Measurements from ENCODE around the gene TTLL1. TPM values are rescaled to one million over a fixed set of nuclear protein-coding genes. Genes with fewer than 3 reads are reported as not detected.
"Not testable (repeated sequence)": the region's sequence is repeated elsewhere in the genome, so short reads cannot be mapped to it uniquely, and the experiment has no call there.

Gene TTLL1
- total RNA-seq, 1 donor from 2014 or later, result 4.9 TPM

DNA sequence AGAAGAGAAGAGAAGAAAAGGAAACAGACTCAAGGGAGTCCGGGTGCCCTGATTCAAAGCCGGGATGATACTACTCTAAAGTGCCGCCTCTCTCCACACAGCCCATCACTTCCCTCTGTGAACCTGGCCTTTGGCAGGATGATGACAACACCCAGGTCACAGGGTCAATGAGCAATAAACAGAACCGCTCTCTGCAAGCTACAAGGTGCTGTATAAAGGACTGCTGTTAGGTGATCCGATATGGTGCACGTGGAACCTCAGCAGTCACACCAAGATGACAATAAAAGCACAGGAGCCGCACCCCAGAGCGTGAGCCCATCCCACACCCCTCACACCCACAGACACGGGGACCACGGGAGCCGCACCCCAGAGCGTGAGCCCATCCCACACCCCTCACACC, 10.7 kb downstream of the TTLL1 start:
- DNase-seq (ENCODE audit: low spot score), result no peak

DNA sequence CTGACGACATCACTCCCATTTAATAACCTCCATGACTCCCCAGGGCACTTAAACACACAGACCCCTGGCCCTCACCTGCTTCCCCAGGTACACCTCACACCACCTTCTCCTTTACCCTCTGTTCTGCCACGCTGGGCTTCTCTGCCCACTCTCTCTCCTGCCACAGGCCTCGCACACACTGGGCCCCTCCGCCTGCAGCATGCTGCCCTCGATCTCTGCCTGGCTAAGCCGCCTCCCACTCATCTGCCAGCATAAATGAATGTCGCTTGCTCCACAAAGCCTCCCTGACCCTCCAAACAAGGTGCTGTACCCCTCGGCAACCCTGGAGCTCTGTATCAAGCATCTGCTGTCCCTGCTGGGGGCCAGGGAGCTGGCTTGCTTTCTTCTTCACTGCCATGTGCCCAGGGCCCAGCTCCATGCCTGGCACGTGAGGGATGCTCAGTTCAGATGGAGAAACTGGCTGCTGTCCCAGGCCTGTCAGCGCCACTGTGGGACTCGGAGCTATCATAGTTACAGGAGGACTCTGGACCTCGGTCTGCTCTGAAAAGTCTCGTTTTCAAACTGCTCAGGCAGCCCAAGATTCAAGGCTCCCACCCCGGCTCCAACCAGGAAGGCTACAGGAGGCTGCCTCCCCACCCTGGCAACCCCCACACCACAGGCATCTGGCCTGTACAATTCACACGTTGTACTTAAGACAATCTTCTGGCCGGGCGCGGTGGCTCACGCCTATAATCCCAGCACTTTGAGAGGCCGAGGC, 11.9 kb downstream of the TTLL1 start:
- no peak for DNase-seq (ENCODE audit: low spot score)

DNA sequence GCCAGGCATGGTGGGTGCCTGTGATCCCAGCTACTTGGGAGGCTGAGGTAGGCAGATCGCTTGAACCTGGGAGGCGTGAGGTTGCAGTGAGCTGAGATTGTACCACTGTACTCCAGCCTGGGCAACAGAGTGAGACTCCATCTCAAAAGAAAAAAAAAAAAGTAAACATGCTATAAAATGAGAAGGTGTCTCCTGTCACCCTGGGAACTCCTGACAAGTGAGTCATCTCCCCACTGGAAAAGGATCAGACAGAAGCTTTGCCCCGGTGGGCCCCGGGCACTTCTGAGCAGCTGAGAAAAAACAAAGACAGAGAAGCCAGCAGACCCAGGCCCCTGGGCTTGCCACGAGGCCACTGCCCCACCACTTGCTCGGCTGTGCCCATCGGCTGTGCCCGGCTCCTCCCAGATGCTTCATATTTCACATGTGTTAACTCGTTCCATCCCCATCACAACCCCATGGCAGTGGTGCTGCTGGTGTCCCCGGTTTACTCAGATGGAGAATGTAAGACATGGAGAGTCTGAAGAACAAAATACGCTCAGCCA, 22.3 kb downstream of the TTLL1 start:
- no peak for DNase-seq (ENCODE audit: low spot score)

DNA sequence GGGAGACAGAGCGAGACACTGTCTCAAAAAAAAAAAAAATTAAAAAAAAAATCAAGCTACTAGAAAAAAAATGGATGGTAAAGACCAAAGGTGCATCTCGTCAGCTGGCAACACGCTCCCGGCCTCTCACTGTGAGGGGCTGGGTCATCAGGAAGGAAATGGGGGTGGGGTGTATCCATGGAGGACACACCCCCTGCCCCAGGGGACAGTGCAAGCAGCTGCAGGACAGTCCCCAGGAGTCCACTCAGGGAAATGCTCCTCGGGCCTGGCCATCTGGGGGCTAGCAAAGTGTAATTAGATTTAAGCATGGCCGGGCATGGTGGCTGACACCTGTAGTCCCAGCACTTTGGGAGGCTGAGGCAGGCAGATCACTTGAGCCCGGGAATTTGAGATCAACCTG, 23.1 kb downstream of the TTLL1 start:
- no peak for DNase-seq (ENCODE audit: low spot score)

DNA sequence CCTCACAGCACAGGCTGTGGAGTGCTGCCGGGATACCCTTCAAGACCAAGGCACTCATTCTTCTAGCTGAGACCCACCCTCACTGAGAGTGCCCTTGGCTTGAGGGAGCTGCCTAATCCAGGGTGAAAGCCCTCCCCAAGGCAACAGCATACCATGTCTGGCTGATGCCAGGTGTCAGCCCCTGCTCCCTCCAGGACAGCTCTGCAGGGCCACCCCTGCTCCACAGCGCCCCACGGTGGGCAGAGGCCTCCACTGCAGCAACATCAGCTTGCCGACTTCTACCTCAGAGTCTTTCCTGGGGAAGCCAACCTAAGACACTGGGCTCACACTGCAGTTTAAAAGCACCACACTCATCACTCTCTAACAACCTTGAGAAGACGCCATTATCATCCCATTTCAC, 29.0 kb downstream of the TTLL1 start:
- DNase-seq (ENCODE audit: low spot score), result no peak

DNA sequence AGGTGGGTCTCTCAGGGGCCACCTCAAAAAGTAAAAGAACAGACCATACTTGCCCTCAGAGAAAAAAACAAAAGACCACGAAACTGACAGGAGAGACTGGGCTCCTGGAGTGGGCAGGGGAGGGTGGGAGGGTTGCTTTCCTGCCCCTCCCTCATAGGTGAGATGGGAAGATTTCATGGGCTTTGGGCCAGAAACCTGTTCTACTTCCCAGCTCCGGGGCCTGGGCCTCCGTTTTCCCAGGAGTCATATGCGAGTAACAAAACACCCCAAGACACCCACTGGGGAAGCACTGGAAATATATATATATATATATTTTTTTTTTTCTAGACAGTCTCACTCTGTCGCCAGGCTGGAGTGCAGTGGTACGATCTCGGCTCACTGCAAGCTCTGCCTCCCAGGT, 31.6 kb downstream of the TTLL1 start:
- DNase-seq (ENCODE audit: low spot score), result no peak

DNA sequence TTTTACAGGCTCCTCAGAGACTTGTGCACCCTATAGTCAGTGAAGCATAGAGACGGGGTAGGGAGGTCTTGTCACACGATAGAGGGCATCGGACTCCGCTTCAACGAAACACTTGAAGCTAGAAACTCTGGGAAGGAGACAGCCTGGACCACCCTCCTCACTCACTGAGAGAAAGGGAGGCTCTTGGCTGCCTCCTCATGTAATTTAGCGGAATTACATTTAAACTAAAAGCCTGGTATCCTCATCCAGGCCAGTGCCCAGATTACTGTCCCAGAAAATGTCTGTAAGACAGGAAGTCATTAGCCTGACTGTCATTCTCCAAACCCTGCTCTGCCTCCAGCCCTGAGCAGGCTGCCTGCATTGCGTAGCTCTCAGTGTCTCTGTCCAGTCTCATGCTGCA, 36.0 kb downstream of the TTLL1 start:
- no peak for DNase-seq (ENCODE audit: low spot score)

DNA sequence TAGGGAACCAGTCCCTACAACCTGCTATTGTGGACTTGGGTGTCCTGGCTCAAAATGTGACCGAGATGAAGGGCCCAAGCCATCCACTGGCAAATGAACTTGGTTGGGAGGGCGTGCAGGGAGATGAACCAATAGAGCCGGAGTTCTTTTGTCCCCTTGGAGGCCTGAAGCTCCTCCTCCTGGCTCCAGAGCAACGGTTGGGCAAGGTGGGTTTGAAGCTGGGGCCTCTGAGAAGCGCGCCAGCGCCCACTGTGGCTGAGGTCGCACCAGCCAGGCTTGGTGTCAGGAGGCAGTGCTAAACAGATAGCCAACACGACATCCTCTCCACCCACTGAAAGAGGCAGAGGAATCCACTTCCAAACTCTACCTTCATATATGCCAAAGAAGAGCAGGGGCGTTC, 38.2 kb downstream of the TTLL1 start:
- DNase-seq (ENCODE audit: low spot score), result no peak

DNA sequence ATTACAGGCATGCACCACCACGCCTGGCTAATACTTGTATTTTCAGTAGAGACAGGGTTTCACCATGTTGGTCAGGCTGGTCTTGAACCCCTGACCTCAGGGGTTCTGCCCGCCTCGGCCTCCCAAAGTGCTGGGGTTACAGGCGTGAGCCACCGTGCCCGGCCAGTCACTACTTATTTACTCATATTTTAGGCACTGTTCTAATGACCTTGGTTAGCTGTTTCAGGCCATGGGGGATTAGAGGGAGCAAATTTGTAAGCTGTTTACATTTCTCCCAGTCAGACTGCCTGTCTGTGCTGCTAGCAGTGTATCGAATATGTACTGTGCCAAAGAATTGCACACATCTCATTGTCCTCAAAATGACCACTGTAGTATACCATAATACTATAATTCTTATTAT, 41.6 kb downstream of the TTLL1 start:
- no peak for DNase-seq (ENCODE audit: low spot score)

DNA sequence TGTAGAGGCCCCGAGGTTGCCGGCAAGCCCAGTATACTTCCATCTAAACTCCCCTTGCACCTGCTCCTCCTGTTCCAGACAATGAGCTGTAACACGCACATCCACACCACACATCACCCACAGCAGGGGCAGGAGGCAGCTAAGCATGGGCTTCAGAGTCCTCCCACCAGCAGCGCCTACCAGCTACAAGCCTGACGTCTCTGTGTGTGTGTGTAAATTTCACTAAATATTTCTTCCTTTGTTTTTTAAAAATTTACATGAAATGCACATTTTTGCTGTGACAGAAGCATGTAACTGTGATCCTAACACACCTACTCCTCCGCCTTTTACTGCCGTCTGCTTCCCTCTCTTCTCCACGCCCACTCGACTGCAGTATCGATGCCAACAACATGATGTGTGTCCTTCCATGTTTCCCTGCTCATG, 44.9 kb downstream of the TTLL1 start:
- no peak for DNase-seq (ENCODE audit: low spot score)

DNA sequence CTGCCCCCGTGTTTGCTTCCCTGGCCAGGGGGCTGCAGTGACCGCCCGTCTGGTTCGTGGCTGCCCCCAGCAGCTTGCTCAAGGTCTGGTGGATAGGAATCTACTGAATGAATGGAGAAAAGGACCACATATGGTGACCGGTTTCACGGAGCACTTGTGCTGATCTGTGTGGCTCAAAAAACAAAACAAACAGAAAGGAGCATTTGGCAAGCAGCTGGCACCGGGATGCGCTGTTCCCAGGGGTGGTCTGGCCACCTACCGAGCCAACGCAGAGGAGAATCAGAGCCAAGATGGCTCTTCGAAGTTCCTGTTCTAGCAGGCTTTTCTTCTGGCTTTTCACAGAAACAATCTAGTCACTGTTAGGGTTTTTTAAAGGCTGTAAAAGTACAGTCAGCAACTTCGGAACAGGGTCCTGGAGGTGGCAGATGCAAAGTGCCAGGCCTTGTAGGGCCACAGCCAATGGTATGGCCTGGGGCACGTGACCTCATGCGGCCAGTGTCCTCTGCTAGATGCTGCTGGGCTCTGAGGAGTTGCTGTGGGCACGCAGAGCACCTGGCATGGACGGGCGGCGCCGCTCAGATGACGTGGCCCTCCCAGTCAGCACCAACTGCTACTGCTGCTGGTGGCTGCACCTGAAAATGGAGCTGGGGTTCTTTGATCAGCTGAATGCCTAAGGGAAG, 47.0 kb downstream of the TTLL1 start:
- no peak for DNase-seq (ENCODE audit: low spot score)

DNA sequence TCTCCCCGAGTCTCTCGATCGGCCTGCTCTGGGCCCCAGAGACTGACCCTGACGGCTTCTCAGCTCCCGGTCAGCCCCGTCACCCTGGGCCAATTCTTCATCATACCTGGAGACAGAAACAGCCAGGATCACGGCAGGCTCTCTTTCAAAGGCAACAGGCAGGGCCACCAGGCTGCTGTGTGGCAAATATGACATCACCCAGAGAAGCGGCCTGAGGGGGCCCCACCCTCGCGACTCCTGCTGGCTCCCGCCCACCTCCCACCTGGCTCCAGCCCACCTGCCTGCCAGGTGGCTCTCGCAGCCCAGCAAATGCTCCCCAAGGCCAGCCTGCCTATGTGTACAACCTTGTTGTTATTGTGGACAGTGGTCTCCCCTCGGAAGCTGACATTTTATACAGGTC, 49.4 kb downstream of the TTLL1 start:
- DNase-seq (ENCODE audit: low spot score), result no peak

DNA sequence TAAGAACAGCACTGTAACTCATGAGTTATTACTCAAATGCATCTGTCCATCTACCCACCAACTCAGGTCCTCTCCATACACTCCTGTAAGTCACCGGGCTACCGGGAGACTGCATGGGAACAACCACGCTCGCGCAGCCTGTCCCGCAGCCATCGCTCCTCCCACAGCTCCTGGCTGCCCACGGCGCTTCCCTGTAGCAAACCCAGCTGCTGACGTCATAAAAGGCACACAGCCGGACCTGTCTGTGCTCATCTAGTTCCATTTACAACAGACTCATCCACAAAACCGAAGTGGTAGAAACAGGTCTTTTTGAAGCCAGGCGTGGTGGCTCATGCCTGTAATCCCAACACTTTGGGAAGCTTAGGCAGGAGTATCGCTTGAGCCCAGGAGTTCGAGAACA, 50.9 kb downstream of the TTLL1 start:
- DNase-seq (ENCODE audit: low spot score), result no peak

DNA sequence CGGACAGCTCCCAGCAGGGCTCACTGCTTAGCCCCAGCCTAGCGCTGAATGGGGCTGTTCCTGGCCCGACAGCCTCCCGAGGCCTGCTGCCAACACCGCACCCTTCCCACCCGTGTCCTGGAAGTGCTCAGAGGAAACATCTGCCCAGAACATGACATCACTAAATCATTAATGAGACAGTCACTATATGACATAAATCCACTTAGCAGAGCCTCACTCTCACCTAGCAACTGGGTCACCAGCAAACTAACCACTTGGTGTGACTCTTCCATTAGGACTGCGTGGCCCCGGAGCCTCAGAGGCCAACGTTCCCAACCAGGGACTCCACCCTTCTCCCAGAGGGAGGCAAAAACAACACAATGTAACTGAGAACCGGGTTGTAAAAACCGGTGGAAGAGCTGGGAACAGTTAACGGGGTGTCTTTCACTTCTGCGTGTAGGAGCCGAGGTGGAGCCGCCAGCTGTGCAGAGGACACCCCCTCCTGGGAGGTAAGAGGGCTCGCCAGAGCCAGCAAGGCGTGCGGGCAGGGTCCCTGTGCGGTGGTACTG, 52.8 kb downstream of the TTLL1 start:
- no peak for DNase-seq (ENCODE audit: low spot score)

DNA sequence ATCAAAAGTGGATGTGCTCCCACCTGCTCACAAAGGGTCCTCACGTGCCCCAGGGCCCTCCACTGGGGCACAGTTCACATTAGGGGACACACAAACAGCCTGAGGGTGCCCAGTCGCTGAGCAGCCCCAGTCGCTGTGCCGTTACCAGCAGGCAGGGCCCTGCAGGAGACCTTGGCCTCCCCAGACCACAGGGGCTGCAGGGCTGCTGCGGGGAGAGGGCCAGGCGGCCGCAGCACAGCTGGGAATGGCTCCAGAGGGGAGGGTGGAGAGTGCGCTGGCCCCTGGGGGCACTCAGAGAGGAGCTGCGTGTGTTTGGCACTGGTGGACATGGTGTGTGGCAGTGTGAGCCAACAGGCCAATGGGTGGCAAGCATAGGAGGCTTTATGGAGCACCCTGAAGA, 53.9 kb downstream of the TTLL1 start:
- no peak for DNase-seq (ENCODE audit: low spot score)

DNA sequence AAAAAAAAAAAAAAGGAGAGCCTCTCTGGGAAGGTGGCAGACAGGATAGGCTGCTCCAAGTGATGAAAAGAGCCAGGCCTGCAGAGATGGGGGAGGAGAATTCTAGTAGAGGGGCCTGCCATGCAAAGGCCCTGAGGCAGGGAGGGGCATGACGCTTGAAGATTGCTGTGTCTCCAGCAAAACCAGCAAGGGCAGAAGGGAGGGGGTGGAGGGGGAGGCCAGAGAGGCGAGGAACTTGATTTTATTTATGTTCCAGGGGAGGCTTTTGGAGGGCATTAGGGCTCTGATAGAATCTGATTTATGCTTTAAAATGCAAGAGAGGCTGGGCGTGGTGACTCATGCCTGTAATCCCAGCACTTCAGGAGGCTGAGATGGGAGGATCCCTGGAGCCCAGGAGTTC, 57.6 kb downstream of the TTLL1 start:
- DNase-seq (ENCODE audit: low spot score), result no peak

DNA sequence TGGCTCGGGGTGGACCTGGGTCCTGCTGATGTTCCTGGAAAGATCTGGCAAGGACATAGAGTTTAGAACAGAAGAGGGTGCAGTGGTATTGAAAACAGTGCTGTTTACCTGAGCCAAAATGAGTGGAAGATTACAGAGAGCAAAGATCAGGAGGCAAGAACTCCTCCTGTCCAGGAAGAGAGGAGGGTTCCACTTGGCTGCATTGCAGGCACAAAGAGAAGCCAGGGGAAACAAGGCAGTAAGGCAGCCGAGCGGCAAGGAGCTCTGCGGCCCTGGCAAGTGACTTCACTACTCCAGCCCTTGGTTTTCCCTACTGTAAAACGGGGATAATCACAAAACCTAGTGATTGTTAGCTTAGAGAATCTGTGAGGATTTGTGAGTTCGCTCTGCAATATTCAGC, 70.6 kb downstream of the TTLL1 start:
- DNase-seq (ENCODE audit: low spot score), result no peak

DNA sequence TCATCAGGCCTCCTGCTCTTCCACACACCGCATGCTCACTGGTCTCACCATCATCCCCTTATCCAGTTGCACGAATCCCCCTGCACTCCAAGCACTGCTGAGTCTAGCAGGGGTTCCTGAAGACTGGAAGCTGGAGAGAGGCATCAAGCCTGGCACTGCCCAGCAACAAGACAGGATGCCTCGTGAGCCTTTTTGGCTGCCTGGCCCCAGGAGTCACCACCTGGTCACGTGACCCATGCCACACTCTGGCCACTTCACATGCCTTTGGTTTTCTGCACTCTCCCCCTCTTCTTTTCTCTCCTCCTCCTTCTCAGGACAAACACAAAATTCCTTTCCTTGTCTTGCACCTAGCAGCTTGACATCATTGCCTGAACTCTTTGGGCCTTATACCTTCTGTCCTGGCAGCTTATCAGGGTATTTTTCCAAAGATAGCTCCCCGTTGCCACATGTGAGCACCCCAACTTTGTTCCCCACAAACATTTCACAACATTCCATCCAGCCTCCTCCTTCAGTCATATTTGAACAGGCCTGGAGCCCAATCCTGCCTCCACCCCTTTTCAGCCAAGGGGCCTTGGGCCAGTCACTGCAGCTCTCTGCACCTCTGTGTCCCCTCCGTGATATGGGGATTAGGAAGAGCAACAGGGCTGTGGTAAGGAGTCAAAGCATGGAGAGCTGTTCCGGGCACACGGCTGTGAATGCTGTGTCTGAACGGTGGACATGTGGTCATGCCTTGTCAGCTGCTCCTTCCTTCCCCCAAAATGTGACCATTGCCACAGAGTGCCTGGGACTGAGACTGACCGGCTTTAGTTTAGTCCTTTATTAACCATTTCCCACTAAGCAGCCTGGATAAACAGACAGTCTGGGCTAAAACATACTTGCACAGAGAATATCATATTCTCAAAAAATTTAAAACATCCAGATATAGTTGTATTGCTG, 71.4 kb downstream of the TTLL1 start:
- DNase-seq (ENCODE audit: low spot score), result no peak

DNA sequence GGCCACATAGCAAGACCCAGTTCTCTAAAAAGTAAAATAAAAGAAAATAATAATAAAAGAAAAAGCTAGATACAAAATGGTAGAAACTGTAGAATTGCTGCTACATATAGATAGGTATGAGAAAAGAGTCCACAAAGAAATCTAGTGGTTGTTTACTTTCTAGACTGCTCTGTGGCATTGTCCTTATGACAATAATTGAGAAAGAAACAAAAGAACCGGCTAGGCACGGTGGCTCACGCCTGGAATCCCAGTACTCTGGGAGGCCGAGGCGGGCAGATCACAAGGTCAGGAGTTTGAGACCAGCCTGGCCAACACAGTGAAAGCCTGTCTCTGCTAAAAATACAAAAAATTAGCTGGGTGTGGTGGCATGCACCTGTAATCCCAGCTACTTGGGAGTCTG, 73.0 kb downstream of the TTLL1 start:
- not testable (repeated sequence) for DNase-seq (ENCODE audit: low spot score)

DNA sequence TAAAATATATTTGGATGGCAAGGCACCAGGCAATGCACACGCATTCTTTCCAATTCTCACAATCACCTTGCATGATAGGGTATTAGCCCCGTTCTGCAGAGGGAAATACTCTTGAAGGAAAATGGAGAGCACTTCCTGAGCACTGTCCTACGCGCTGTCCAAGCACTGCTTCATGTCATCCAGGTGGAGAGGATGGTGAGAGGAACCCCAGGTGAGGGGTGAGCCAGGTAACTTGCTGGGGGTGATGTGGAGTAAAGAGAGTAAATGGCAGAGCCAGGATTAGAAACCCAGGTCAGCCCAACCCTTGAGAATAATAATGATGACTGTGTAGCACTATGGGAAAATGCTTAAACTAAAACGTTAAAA, 73.5 kb downstream of the TTLL1 start:
- no peak for DNase-seq (ENCODE audit: low spot score)

DNA sequence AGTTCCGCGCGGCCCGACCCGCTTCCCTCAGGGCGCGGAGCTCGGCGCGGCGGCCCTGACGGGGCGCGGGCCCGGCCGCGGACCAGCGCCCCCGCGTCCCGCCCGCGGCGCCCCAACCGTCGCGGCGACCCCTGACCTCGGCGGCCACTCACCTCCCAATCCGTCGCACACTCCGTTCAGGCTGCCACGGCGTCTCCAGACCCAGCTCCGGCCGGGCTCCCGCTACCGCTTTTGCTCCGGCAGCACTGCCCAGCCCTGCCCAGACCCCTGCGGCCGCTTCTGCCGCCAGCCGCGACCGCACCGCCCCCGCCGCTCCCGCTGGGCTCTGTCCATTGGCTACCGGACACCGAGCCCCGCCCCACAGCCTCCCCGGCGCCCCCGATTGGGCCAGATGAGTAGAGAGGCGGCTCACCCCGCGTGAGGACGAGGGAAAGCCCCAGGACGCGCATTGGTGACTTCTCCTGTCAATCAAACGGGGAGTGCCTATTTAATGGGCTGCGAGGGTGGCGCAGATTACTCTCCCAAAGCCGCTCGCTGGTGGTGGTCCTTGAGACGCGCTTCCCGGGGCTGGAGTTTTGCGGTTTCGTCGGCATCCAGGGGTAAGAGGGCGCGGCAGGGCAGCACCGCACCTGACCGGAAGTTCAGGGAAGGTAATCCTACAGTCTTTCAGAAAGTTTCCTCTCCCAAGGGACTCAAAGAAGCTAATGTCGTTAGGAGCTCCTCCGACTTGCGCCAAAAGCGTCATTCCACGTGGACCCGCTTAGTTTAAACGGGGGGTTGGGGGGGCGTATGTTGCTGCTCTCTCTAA, 74.1 kb downstream of the TTLL1 start, which contains the start of gene PACSIN2:
TSS of gene PACSIN2 (minus strand) at position 281 of the 808 bp plus-strand sequence. CDS start 103,069 bp downstream, outside the sequence.
- peak; percentile 100 for DNase-seq (ENCODE audit: low spot score)

Measured in mesenteric fat pad (tissue), 1 donor.